Central memory CD8-positive, alpha-beta T cell (primary cell): Measurements from ENCODE around the gene ZNF189.

Experiments
- ATAC-seq: fragments of 150-1000 bp; cut with Tn5 transposase; replicated peaks from 2 replicates; pipeline ENCODE4 v1.10.0; 2022; ENCODE audit warnings: mild to moderate bottlenecking, moderate FRiP score, moderate number of reproducible peaks; ENCODE audit not compliant: poor library complexity, severe bottlenecking; ENCODE audit errors: extremely low read depth
- DNase-seq, 2 donors: peaks; one replicate each; pipeline ENCODE4 v3.0.0; 2021; ENCODE audit warnings: low spot score in 2 of 2
- H3K27ac Mint-ChIP-seq: one replicate; pipeline ENCODE4 v1.8.0; 2022; ENCODE audit warnings: low read depth, mild to moderate bottlenecking, moderate library complexity, mixed read lengths
- H3K27me3 Mint-ChIP-seq: one replicate; pipeline ENCODE4 v1.8.0; 2022; ENCODE audit warnings: mixed read lengths
- H3K36me3 Mint-ChIP-seq: one replicate; pipeline ENCODE4 v1.8.0; 2022; ENCODE audit warnings: mild to moderate bottlenecking, moderate library complexity, mixed read lengths; ENCODE audit not compliant: insufficient read depth
- H3K4me1 Mint-ChIP-seq: one replicate; pipeline ENCODE4 v1.8.0; 2022; ENCODE audit warnings: mixed read lengths
- H3K4me3 Mint-ChIP-seq: one replicate; pipeline ENCODE4 v1.8.0; 2022; ENCODE audit warnings: mild to moderate bottlenecking, moderate library complexity, mixed read lengths
- H3K9me3 Mint-ChIP-seq: one replicate; pipeline ENCODE4 v1.8.0; 2022; ENCODE audit warnings: mixed read lengths

The ZNF189 gene

GRCh38 chr9:101398068-101398929 is at the start of gene ZNF189, which contains the start of gene MRPL50:
Gene ZNF189, plus strand, starts transcription at chr9:101398851. Its CDS starts 306 bp downstream, at chr9:101399157.
Gene MRPL50, minus strand, starts transcription at chr9:101398618. Its CDS starts 26 bp downstream, at chr9:101398592.
- Mint-ChIP-seq H3K36me3 (peaks cover 33% of the 10 kb centered on the region), H3K27ac (peak within 1 kb of the TSS; percentile 99), H3K27me3 (no peaks in the 10 kb centered on the region), H3K4me3 (peak within 1 kb of the TSS; percentile 96), H3K9me3 (no peaks in the 10 kb centered on the region), H3K4me1 (peaks cover 74% of the 10 kb centered on the region)
- ATAC-seq, result peak; percentile 95
- peak; percentile 89 to 95 for DNase-seq

DNA sequence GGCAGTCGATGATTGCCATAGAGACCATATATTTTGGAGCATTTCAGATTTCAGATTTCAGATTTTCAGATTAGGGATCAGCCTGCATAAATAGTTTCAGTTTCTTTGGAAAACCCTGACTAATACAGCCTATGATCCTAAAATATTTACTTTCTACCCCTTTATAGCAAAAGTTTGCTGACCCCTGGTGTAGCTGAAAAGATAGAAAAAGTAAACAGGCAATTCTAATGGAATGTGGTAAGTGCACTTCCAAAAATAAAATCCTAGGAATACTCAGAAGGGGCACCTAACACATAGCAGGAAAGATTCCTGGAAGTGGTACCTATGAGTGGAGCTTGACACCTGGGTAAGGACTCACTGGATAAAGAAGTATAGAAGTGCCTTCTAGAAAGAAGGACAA is 48.4 kb upstream of the ZNF189 start:
- no peak for ATAC-seq
- Mint-ChIP-seq H3K27ac (no peak overlapping the region), H3K4me3 (no peak overlapping the region), H3K9me3 (no peaks in the 10 kb centered on the region), H3K36me3 (no peaks in the 10 kb centered on the region), H3K27me3 (peaks cover 27% of the 10 kb centered on the region), H3K4me1 (no peaks in the 10 kb centered on the region)
- no peak for DNase-seq

- no peaks in the 10 kb centered on the region for H3K9me3 Mint-ChIP-seq
- no peaks in the 10 kb centered on the region for H3K36me3 Mint-ChIP-seq
- H3K27me3 Mint-ChIP-seq, result peaks cover 12% of the 10 kb centered on the region
- H3K4me1 Mint-ChIP-seq, result no peaks in the 10 kb centered on the region
- no peak overlapping the region for H3K4me3 Mint-ChIP-seq
- ATAC-seq (no peak), DNase-seq (no peak)
- no peak overlapping the region for H3K27ac Mint-ChIP-seq
These were observed 45.7 kb upstream of the ZNF189 start for GRCh38 chr9:101352892-101353463.

GRCh38 chr9:101353683-101354082 is 45.0 kb upstream of the ZNF189 start:
- H3K27me3 Mint-ChIP-seq, result peaks cover 12% of the 10 kb centered on the region
- H3K4me1 Mint-ChIP-seq, result no peaks in the 10 kb centered on the region
- H3K9me3 Mint-ChIP-seq, result no peaks in the 10 kb centered on the region
- H3K27ac Mint-ChIP-seq, result no peak overlapping the region
- no peaks in the 10 kb centered on the region for H3K36me3 Mint-ChIP-seq
- no peak for DNase-seq
- H3K4me3 Mint-ChIP-seq, result no peak overlapping the region
- ATAC-seq, result no peak

- Mint-ChIP-seq H3K4me1 (no peaks in the 10 kb centered on the region), H3K36me3 (no peaks in the 10 kb centered on the region), H3K27ac (no peak overlapping the region), H3K9me3 (no peaks in the 10 kb centered on the region), H3K4me3 (no peak overlapping the region), H3K27me3 (peaks cover 12% of the 10 kb centered on the region)
- ATAC-seq, result no peak
- no peak for DNase-seq
These were observed 44.4 kb upstream of the ZNF189 start for GRCh38 chr9:101354143-101354764.

GRCh38 chr9:101354765-101355708 is 43.6 kb upstream of the ZNF189 start:
- H3K27me3 Mint-ChIP-seq, result peaks cover 12% of the 10 kb centered on the region
- no peak overlapping the region for H3K4me3 Mint-ChIP-seq
- no peaks in the 10 kb centered on the region for H3K9me3 Mint-ChIP-seq
- no peaks in the 10 kb centered on the region for H3K4me1 Mint-ChIP-seq
- no peaks in the 10 kb centered on the region for H3K36me3 Mint-ChIP-seq
- no peak overlapping the region for H3K27ac Mint-ChIP-seq
- DNase-seq (no peak), ATAC-seq (no peak)

DNA sequence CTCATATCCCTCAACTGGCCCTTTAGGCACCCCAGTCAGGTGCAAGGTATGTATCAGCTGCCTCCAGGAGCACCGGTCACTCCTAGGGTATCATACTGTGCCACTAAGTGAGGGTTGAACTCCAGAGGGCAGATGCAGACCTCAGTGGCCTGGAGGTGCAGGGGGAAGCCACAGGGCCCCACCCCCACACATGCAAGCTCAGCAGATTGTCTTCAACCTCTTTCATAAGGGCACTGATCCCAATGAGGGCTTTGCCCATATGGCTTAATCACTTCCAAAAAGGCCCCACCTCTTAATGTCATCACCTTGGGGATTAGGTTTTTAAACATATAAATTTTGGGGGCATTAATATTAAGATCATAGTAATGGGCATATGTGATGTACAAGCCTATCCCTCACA is 42.0 kb upstream of the ZNF189 start:
- Mint-ChIP-seq H3K4me3 (no peak overlapping the region), H3K9me3 (no peaks in the 10 kb centered on the region), H3K4me1 (no peaks in the 10 kb centered on the region), H3K27ac (no peak overlapping the region), H3K27me3 (peaks cover 12% of the 10 kb centered on the region), H3K36me3 (no peaks in the 10 kb centered on the region)
- DNase-seq (no peak), ATAC-seq (no peak)

- Mint-ChIP-seq H3K27me3 (peaks cover 25% of the 10 kb centered on the region), H3K4me3 (no peak overlapping the region), H3K27ac (no peak overlapping the region), H3K36me3 (no peaks in the 10 kb centered on the region), H3K4me1 (no peaks in the 10 kb centered on the region), H3K9me3 (no peaks in the 10 kb centered on the region)
- no peak for ATAC-seq
- no peak for DNase-seq
These were observed 39.0 kb upstream of the ZNF189 start for GRCh38 chr9:101359679-101360078.

DNA sequence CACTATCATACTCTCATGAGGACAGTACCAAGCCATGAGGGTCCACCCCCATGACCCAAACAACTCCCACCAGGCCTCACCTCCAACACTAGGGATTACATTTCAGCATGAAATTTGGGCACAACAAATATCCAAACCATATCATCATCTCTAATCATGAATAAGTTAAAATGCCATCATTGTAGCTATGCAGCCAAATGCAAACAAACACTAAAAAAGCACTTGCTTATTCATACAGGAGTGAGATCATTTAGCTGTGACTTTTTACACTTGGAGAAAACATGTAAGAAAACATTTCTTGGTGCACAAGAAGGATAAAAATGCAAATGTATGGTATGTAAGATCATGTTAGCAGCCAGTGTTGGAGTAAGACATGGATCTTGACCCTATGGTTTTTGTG is 38.0 kb upstream of the ZNF189 start:
- Mint-ChIP-seq H3K9me3 (no peaks in the 10 kb centered on the region), H3K27me3 (peaks cover 30% of the 10 kb centered on the region), H3K27ac (no peak overlapping the region), H3K36me3 (no peaks in the 10 kb centered on the region), H3K4me3 (no peak overlapping the region), H3K4me1 (no peaks in the 10 kb centered on the region)
- no peak for DNase-seq
- no peak for ATAC-seq

DNA sequence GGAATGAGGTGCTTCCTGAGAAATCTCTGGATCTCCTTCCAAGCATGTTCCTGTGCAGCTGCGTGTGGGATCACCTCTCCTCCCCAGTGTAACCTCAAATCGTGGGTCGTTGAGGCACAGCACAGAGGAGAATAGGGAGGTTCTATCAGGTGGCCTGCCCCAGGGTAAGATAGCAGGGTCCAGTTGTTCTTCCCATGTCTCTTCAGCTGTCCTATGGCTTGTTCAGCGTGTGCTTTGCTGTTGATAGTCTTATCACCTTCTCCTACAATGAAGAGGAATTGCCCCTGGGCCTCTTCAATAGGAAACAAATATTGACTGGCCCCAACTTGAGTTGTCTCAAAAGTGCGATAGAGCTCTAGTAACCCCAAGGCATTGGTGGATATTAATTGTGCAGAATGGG is 36.2 kb upstream of the ZNF189 start:
- no peak overlapping the region for H3K27ac Mint-ChIP-seq
- no peak for ATAC-seq
- peaks cover 33% of the 10 kb centered on the region for H3K27me3 Mint-ChIP-seq

DNA sequence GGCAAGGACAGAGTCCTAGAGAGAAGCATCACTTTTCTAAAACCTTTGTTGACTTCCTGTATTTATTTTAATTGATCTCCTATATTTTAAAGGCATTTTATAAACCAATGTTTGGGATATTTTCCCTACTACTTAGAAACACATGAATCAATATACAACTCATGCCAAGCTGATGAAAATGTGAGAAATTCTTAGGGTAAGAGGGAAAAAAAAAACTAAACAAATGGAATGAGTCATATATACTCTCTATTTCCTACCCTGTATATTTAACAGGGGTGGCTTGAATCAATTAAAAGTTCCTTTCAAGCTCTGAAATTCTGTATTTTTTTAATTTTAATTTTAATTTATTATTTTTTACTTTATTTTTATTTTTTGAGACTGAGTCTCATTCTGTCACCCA is 33.5 kb upstream of the ZNF189 start:
- H3K27me3 Mint-ChIP-seq, result peaks cover 41% of the 10 kb centered on the region
- ATAC-seq, result no peak
- H3K36me3 Mint-ChIP-seq, result no peaks in the 10 kb centered on the region

More for the DNA sequence above, 36.2 kb upstream of the ZNF189 start:
- no peaks in the 10 kb centered on the region for H3K9me3 Mint-ChIP-seq
- no peak overlapping the region for H3K4me3 Mint-ChIP-seq
- DNase-seq, result no peak
- no peaks in the 10 kb centered on the region for H3K4me1 Mint-ChIP-seq
- no peaks in the 10 kb centered on the region for H3K36me3 Mint-ChIP-seq

More for the DNA sequence above, 33.5 kb upstream of the ZNF189 start:
- H3K4me3 Mint-ChIP-seq, result no peak overlapping the region
- no peaks in the 10 kb centered on the region for H3K4me1 Mint-ChIP-seq
- H3K9me3 Mint-ChIP-seq, result no peaks in the 10 kb centered on the region
- no peak for DNase-seq
- no peak overlapping the region for H3K27ac Mint-ChIP-seq
